Measurements from ENCODE around the gene GALNT3. TPM values are rescaled to one million over a fixed set of nuclear protein-coding genes. Genes with fewer than 3 reads are reported as not detected.

The GALNT3 gene
- polyA plus RNA-seq, 1 of the 3 experiments (the other 2 are of a cell fraction), result 0.05 TPM

DNA sequence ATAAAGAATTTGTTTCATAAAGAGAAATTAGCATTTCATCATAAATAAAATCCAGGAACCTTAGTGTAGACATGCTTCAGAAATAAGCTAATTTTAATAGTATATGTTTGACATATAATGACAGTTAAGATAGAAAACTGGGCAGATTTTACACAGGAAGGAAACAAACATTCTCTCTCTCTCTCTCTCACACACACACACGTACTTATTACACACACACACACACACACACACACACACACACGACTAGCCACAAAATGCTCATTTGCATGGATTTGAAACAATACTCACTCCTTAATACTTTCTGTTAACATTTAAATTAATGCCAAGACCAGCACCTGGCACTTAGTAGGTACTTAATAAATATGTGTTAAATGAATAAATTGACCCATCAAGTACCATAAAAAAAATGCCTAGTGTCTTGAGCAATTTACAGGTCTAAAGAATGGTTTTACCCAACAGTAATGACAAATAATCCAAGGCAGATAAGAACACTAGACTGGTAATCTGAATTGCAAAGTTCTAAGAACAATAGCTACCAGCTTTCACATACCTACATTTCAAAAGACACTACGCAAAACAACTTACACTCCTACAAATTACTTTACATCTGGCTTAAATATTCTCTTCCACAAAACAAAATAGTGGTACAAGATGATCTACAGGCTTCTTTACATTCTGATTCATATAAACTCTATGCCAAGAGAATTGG is 2.9 kb upstream of the GALNT3 start:
- 77% methylated on average over 3 of the region's 3 CpGs for WGBS (ENCODE audit: low lambda C conversion rate)
- no peak for TF ChIP-seq TAF1 (IDR thresholded peaks at IDR 0.05; ENCODE audit: borderline replicate concordance, low read depth, low read length)
- no peak for TF ChIP-seq TCF12 (IDR thresholded peaks at IDR 0.05)
- no peak for TF ChIP-seq YY1 (IDR thresholded peaks at IDR 0.05; ENCODE audit: low read depth)
- TF ChIP-seq FOXM1 (IDR thresholded peaks at IDR 0.05; ENCODE audit: low read depth), result no peak
- TF ChIP-seq, protein P1, sequence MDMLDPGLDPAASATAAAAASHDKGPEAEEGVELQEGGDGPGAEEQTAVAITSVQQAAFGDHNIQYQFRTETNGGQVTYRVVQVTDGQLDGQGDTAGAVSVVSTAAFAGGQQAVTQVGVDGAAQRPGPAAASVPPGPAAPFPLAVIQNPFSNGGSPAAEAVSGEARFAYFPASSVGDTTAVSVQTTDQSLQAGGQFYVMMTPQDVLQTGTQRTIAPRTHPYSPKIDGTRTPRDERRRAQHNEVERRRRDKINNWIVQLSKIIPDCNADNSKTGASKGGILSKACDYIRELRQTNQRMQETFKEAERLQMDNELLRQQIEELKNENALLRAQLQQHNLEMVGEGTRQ (IDR thresholded peaks at IDR 0.05; ENCODE audit: borderline replicate concordance, low read depth, low read length), result no peak
- no peak for TF ChIP-seq RCOR1 (IDR thresholded peaks at IDR 0.05; ENCODE audit: low read length)
- TF ChIP-seq, protein P2, sequence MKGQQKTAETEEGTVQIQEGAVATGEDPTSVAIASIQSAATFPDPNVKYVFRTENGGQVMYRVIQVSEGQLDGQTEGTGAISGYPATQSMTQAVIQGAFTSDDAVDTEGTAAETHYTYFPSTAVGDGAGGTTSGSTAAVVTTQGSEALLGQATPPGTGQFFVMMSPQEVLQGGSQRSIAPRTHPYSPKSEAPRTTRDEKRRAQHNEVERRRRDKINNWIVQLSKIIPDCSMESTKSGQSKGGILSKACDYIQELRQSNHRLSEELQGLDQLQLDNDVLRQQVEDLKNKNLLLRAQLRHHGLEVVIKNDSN (IDR thresholded peaks at IDR 0.05; ENCODE audit: borderline replicate concordance, low read depth), result no peak
- no peak for TF ChIP-seq RFX5 (IDR thresholded peaks at IDR 0.05; ENCODE audit: low read length)
- ChIA-PET POLR2A (no interaction called here), CTCF (no interaction called here)
- DNase-seq, result no peak
- no peaks in the 10 kb centered on the region for H3K9me2 ChIP-seq
- no peak overlapping the region for H3K27ac ChIP-seq (ENCODE audit: low read depth in 2 of 2, low read length in 1 of 2)
- peaks cover 5% of the 10 kb centered on the region for H3F3A ChIP-seq (replicated peaks; ENCODE audit: insufficient read depth)
- no peak overlapping the region for H2AFZ ChIP-seq (ENCODE audit: low read depth)
- H3K9ac ChIP-seq, result no peak overlapping the region
- no peaks in the 10 kb centered on the region for H3K27me3 ChIP-seq (ENCODE audit: insufficient read depth)
- no peaks in the 10 kb centered on the region for H3K36me3 ChIP-seq (replicated peaks in 1 of 2; ENCODE audit: control insufficient read depth in 1 of 2, insufficient read depth in 2 of 2, low read length in 1 of 2)
- H3K4me1 ChIP-seq (ENCODE audit: control insufficient read depth in 1 of 2, insufficient read depth in 2 of 2, low read depth in 1 of 2, low read length in 1 of 2), result peaks cover 0 to 8% of the 10 kb centered on the region in 2 experiments; a peak in 2 of 4 replicates
- H3K9me3 ChIP-seq, result no peaks in the 10 kb centered on the region
- H3K4me2 ChIP-seq, result no peak overlapping the region
- H3K4me3 ChIP-seq (ENCODE audit: low read depth in 2 of 2, low read length in 1 of 2), result no peak overlapping the region
- H3K79me2 ChIP-seq (ENCODE audit: insufficient read depth), result no peaks in the 10 kb centered on the region
- no peaks in the 10 kb centered on the region for H4K20me1 ChIP-seq (ENCODE audit: insufficient read depth)

DNA sequence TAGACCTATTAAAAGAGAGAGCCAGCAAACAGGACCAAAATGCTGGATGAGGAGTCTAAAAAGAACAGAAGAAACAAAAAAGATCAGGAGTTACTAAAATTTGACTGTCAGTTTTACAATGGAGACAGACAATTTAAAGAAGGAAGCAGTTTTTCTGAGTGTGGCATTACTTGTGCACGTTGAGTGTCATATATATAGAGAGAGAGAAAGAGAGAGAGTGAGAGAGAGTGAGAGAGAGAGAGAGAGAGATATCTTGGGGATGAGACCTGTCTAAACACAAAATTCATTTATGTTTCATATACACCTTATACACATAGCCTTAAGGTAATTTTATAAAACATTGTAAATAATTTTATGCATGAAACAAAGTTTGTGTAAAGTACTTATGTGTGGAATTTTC is 2.1 kb upstream of the GALNT3 start:
- 76% methylated on average over 1 of the region's 1 CpG for WGBS (ENCODE audit: low lambda C conversion rate)
- peaks cover 0 to 17% of the 10 kb centered on the region in 2 experiments; a peak in 2 of 4 replicates for H3K4me1 ChIP-seq (ENCODE audit: control insufficient read depth in 1 of 2, insufficient read depth in 2 of 2, low read depth in 1 of 2, low read length in 1 of 2)
- no peaks in the 10 kb centered on the region for H3K36me3 ChIP-seq (replicated peaks in 1 of 2; ENCODE audit: control insufficient read depth in 1 of 2, insufficient read depth in 2 of 2, low read length in 1 of 2)
- ChIA-PET CTCF (no interaction called here), POLR2A (no interaction called here)
- no peaks in the 10 kb centered on the region for H3K27me3 ChIP-seq (ENCODE audit: insufficient read depth)
- no peak for DNase-seq
- no peak overlapping the region for H3K27ac ChIP-seq (ENCODE audit: low read depth in 2 of 2, low read length in 1 of 2)
- no peak overlapping the region for H3K9ac ChIP-seq
- peaks cover 12% of the 10 kb centered on the region for H3F3A ChIP-seq (replicated peaks; ENCODE audit: insufficient read depth)
- no peaks in the 10 kb centered on the region for H4K20me1 ChIP-seq (ENCODE audit: insufficient read depth)
- H3K79me2 ChIP-seq (ENCODE audit: insufficient read depth), result no peaks in the 10 kb centered on the region
- H3K4me3 ChIP-seq (ENCODE audit: low read depth in 2 of 2, low read length in 1 of 2), result no peak overlapping the region
- H2AFZ ChIP-seq (ENCODE audit: low read depth), result no peak overlapping the region
- no peaks in the 10 kb centered on the region for H3K9me2 ChIP-seq
- H3K9me3 ChIP-seq, result no peaks in the 10 kb centered on the region
- no peak overlapping the region for H3K4me2 ChIP-seq
- TF ChIP-seq NRF1 (IDR thresholded peaks at IDR 0.05; ENCODE audit: low read depth, low read length) (no peak), SIN3A (IDR thresholded peaks at IDR 0.05; ENCODE audit: borderline replicate concordance, low read depth, low read length) (no peak), FOXM1 (IDR thresholded peaks at IDR 0.05; ENCODE audit: low read depth) (no peak), EZH2phosphoT487 (IDR thresholded peaks at IDR 0.05; ENCODE audit: borderline replicate concordance, low read depth) (no peak), FOXJ3 (CRISPR knock-in tag; IDR thresholded peaks at IDR 0.05) (no peak), TAF1 (IDR thresholded peaks at IDR 0.05; ENCODE audit: borderline replicate concordance, low read depth, low read length) (no peak), POLR2AphosphoS5 (IDR thresholded peaks at IDR 0.05; ENCODE audit: low read depth, low read length) (no peak), TEAD4 (IDR thresholded peaks at IDR 0.05; ENCODE audit: borderline replicate concordance, insufficient read depth) (no peak), TCF12 (IDR thresholded peaks at IDR 0.05) (no peak), RFX5 (IDR thresholded peaks at IDR 0.05; ENCODE audit: low read length) (no peak)
- TF ChIP-seq, protein P2 (IDR thresholded peaks at IDR 0.05; ENCODE audit: borderline replicate concordance, low read depth), result no peak
- TF ChIP-seq, protein P3, sequence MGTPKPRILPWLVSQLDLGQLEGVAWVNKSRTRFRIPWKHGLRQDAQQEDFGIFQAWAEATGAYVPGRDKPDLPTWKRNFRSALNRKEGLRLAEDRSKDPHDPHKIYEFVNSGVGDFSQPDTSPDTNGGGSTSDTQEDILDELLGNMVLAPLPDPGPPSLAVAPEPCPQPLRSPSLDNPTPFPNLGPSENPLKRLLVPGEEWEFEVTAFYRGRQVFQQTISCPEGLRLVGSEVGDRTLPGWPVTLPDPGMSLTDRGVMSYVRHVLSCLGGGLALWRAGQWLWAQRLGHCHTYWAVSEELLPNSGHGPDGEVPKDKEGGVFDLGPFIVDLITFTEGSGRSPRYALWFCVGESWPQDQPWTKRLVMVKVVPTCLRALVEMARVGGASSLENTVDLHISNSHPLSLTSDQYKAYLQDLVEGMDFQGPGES (IDR thresholded peaks at IDR 0.05; ENCODE audit: low read depth, low read length), result no peak
- TF ChIP-seq, protein P1 (IDR thresholded peaks at IDR 0.05; ENCODE audit: borderline replicate concordance, low read depth, low read length), result no peak
- TF ChIP-seq, protein P4, sequence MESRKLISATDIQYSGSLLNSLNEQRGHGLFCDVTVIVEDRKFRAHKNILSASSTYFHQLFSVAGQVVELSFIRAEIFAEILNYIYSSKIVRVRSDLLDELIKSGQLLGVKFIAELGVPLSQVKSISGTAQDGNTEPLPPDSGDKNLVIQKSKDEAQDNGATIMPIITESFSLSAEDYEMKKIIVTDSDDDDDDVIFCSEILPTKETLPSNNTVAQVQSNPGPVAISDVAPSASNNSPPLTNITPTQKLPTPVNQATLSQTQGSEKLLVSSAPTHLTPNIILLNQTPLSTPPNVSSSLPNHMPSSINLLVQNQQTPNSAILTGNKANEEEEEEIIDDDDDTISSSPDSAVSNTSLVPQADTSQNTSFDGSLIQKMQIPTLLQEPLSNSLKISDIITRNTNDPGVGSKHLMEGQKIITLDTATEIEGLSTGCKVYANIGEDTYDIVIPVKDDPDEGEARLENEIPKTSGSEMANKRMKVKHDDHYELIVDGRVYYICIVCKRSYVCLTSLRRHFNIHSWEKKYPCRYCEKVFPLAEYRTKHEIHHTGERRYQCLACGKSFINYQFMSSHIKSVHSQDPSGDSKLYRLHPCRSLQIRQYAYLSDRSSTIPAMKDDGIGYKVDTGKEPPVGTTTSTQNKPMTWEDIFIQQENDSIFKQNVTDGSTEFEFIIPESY (IDR thresholded peaks at IDR 0.05; ENCODE audit: borderline replicate concordance, low read depth), result no peak
- TF ChIP-seq, protein P5, sequence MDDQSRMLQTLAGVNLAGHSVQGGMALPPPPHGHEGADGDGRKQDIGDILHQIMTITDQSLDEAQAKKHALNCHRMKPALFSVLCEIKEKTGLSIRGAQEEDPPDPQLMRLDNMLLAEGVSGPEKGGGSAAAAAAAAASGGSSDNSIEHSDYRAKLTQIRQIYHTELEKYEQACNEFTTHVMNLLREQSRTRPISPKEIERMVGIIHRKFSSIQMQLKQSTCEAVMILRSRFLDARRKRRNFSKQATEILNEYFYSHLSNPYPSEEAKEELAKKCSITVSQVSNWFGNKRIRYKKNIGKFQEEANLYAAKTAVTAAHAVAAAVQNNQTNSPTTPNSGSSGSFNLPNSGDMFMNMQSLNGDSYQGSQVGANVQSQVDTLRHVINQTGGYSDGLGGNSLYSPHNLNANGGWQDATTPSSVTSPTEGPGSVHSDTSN (IDR thresholded peaks at IDR 0.05), result no peak
